Subcutaneous abdominal adipose tissue (tissue), 5 donors: ENCODE measurements around the gene CCNT1.
"Not testable (repeated sequence)": the region's sequence is repeated elsewhere in the genome, so short reads cannot be mapped to it uniquely, and the experiment has no call there.

Source experiments
- H3K27ac ChIP-seq: one replicate; pipeline ENCODE4 v1.7.0; 2013; ENCODE audit warnings: low read depth, mild to moderate bottlenecking, inconsistent platforms, low read length, moderate library complexity
- H3K27me3 ChIP-seq, 5 donors: one replicate each; pipeline ENCODE4 v1.7.0; 2013; ENCODE audit warnings: low read length in 5 of 5, inconsistent platforms in 1 of 5; ENCODE audit not compliant: control insufficient read depth in 5 of 5, insufficient read depth in 4 of 5
- H3K36me3 ChIP-seq, 5 donors: one replicate each; pipeline ENCODE4 v1.7.0; 2013; ENCODE audit warnings: low read length in 5 of 5; ENCODE audit not compliant: control insufficient read depth in 5 of 5, insufficient read depth in 5 of 5
- H3K4me1 ChIP-seq, 5 donors: one replicate each; pipeline ENCODE4 v1.7.0; 2013; ENCODE audit warnings: low read length in 5 of 5, mild to moderate bottlenecking in 3 of 5, moderate library complexity in 1 of 5; ENCODE audit not compliant: control insufficient read depth in 5 of 5, insufficient read depth in 5 of 5
- H3K4me3 ChIP-seq, 5 donors: one replicate each; pipeline ENCODE4 v1.7.0; 2013; ENCODE audit warnings: low read length in 5 of 5, low read depth in 1 of 5
- H3K9ac ChIP-seq, 5 donors: one replicate each; pipeline ENCODE4 v1.7.0; 2013; ENCODE audit warnings: low read length in 5 of 5, mild to moderate bottlenecking in 4 of 5, moderate library complexity in 3 of 5
- H3K9me3 ChIP-seq, 5 donors: one replicate each; pipeline ENCODE4 v1.7.0; 2013; ENCODE audit warnings: low read length in 5 of 5; ENCODE audit not compliant: control insufficient read depth in 5 of 5
- donor health status: healthy.
- donor health status: healthy.
- donor health status: healthy.
- donor health status: healthy.
- donor health status: healthy.

Gene CCNT1

DNA sequence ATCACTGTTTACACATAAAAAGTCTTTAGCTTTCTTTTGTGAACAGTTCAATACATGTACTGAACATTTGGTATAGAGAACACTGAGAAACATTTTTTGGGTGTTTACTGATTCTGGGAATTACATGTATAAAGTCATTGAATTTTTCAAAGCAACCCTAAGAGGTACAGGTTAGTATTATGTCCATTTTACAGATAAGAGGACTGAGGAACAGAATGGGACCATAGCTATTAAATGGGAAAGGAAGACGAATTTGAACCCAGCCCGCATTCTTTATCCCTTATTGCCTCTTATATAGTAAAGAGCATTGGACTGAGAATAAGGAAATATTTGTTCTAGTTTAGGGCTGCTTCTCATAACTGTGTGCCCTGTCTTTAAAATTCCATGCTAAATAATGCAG is 33.6 kb downstream of the CCNT1 start:
- Histone ChIP-seq H3K27me3 (no peaks in the 10 kb centered on the region), H3K9me3 (no peaks in the 10 kb centered on the region), H3K27ac (no peak overlapping the region), H3K4me3 (peak overlapping the region; percentile 72 to 100 (median 99)), H3K4me1 (peaks cover 4 to 44% (median 37%) of the 10 kb centered on the region in 5 donors), H3K36me3 (peaks cover 0 to 14% (median 12%) of the 10 kb centered on the region in 5 donors), H3K9ac (no peak overlapping the region)

DNA sequence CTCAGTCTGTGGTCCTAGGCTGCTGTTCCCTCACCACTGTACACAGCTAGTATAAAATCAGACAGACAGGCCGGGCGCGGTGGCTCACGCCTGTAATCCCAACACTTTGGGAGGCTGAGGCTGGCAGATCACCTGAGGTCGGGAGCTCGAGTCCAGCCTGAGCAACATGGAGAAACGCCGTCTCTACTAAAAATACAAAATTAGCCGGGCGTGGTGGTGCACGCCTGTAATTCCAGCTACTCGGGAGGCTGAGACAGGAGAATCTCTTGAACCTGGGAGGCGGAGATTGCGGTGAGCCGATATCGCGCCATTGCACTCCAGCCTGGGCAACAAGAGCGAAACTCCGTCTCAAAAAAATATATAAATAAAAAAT is 34.0 kb downstream of the CCNT1 start:
- Histone ChIP-seq H3K4me3 (peak overlapping the region; percentile 72 to 100 (median 99)), H3K9ac (peak overlapping the region in 2 of 5 donors; percentile 14 to 75), H3K4me1 (peaks cover 4 to 47% (median 40%) of the 10 kb centered on the region in 5 donors), H3K36me3 (peaks cover 0 to 16% (median 12%) of the 10 kb centered on the region in 5 donors)
- H3K27me3 ChIP-seq, H3K9me3 ChIP-seq, H3K27ac ChIP-seq: not testable (repeated sequence)

DNA sequence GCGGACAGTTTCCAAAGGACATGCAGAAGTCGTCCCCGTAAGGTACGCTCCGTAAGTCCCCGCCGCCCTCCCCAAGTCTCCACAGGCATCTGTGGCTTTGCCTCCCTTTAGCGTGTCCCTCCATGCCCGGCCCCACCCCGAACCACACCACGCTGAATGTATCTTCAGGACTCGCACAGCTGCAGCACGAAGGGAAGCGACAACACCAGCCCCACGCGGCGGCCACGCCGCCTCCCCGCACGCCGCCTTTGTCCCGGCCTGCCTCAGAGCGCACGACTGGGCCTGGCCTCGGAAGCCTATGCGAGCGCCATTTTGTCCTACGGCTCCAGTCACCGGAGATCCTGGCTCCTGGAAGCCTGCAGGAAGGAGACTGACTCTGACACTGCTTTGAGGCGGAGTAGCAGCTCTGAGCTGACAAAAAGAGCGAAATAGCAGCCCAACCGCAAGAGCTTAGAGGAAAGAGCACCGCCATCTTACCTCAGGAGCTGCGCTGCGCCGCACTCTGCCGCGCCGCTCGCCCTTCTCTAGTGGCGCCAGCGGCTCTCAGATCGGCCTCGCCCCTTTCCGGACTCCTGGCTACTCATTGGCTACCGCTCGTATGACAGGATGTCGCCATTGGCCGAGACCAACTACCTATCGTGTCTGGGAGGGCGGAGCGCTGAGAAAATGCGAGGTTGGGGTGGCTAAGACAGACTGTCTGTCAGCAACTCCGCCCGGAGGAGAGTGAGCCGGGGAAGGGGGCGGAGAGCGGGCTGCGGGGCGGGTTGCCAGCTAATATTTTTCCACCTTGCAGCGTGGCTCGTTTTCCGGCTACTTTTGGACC is 34.6 kb downstream of the CCNT1 start, which contains the start of gene KANSL2:
TSS of gene KANSL2 (minus strand) at position 529 of the 823 bp plus-strand sequence. CDS start 606 bp downstream, outside the sequence.
- H3K27me3 ChIP-seq, result no peaks in the 10 kb centered on the region
- H3K36me3 ChIP-seq, result peaks cover 3 to 19% (median 17%) of the 10 kb centered on the region in 5 donors
- peaks cover 4 to 52% (median 44%) of the 10 kb centered on the region in 5 donors for H3K4me1 ChIP-seq
- H3K9ac ChIP-seq, result peak within 1 kb of the TSS; percentile 12 to 94 (median 92)
- peak within 1 kb of the TSS; percentile 88 for H3K27ac ChIP-seq
- no peaks in the 10 kb centered on the region for H3K9me3 ChIP-seq
- H3K4me3 ChIP-seq, result peak within 1 kb of the TSS; percentile 85 to 100 (median 99)

GRCh38 chr12:48681399-48681709 is 35.2 kb downstream of the CCNT1 start:
- Histone ChIP-seq H3K4me3 (peak overlapping the region; percentile 85 to 100 (median 99)), H3K36me3 (peaks cover 3 to 23% (median 17%) of the 10 kb centered on the region in 5 donors), H3K9me3 (no peaks in the 10 kb centered on the region), H3K27ac (peak overlapping the region; percentile 88), H3K27me3 (no peaks in the 10 kb centered on the region), H3K4me1 (peaks cover 4 to 52% (median 44%) of the 10 kb centered on the region in 5 donors), H3K9ac (peak overlapping the region; percentile 12 to 94 (median 92))

DNA sequence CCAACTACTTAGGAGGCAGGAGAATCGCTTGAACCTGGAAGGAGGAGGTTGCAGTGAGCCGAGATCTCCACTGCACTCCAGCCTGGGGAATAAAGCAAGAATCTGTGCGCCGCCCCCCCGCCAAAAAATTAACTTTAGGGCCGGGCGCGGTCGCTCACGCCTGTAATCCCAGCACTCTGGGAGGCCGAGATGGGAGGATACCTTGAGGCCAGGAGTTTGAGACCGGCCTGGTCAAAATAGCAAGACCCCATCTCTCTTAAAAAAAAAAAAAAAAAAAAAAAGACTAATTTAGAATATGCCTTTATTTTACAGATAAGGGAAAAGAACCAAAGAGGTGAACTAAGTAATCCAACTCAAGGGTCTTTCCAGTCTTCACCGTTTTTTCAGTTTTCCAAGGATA is 35.6 kb downstream of the CCNT1 start:
- no peaks in the 10 kb centered on the region for H3K27me3 ChIP-seq
- H3K9me3 ChIP-seq, result no peaks in the 10 kb centered on the region
- peaks cover 4 to 52% (median 44%) of the 10 kb centered on the region in 5 donors for H3K4me1 ChIP-seq
- H3K27ac ChIP-seq, result no peak overlapping the region
- peak overlapping the region; percentile 85 to 100 (median 99) for H3K4me3 ChIP-seq
- H3K9ac ChIP-seq, result peak overlapping the region in 4 of 5 donors; percentile 83 to 94 (median 93)
- peaks cover 3 to 27% (median 22%) of the 10 kb centered on the region in 5 donors for H3K36me3 ChIP-seq

DNA sequence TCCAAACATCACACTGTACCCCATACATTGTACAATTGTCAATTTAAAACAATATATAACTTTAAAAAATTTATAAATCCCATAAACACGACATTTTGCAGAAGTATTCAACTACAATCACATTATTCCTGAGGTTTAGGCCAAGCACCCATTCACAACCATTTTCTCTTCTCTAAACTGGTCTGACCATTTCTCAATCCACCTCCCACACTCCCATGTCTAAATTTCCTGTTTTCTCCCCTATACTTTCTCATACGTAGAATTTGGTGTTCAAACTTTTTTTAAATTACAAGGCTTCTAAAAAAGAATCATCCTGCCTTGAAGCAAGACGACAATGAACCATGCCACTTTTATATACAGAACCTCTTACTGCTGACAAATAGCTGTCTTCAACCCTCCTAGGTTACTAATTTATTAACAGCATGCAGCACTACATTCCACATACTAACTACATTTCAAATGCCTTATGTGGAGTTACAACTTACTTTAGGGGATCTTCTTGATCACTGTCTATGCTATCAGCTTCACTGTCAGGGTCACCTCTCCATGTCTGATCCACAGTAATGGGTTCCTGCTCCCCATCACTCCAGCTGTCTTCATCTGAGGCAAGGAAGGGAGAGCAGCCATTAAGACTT is 37.8 kb downstream of the CCNT1 start:
- Histone ChIP-seq H3K4me3 (no peak overlapping the region), H3K36me3 (peaks cover 3 to 34% (median 27%) of the 10 kb centered on the region in 5 donors), H3K27me3 (no peaks in the 10 kb centered on the region), H3K9ac (peak overlapping the region in 3 of 5 donors; percentile 0 to 53 (median 4)), H3K4me1 (peaks cover 4 to 52% (median 44%) of the 10 kb centered on the region in 5 donors), H3K27ac (no peak overlapping the region), H3K9me3 (no peaks in the 10 kb centered on the region)

DNA sequence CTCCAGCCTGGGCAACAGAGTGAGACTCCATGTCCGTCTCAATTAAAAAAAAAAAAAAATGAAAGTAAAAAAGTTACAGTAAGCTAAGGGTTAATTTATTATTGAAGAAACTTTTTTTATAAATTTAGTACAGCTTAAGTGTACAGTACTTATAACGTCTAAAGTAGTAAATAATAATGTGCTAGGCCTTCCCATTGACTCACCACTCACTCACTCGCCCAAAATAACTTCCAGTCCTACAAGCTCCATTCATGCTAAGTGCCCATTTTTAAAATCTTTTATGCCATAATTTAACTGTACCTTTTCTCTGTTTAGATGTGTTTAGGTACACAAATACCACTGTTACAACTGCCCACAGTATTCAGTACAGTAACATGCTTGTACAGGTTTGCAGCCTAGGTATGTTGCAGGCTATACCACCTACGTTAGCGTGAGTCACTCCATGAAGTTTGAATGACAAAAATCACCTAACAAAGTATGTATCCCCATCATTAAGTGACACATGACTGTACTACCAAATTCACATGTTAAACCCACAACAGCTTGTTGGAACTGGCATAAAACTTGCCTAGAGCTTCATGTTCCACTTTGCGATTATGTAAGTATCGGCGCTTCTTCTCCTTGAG is 45.2 kb downstream of the CCNT1 start:
- H3K9me3 ChIP-seq, result no peaks in the 10 kb centered on the region
- H3K27me3 ChIP-seq, result no peaks in the 10 kb centered on the region
- H3K9ac ChIP-seq, result no peak overlapping the region
- peaks cover 26 to 75% (median 61%) of the 10 kb centered on the region in 5 donors for H3K36me3 ChIP-seq
- no peak overlapping the region for H3K4me3 ChIP-seq
- H3K4me1 ChIP-seq, result no peaks in the 10 kb centered on the region
- no peak overlapping the region for H3K27ac ChIP-seq

- no peak overlapping the region for H3K27ac ChIP-seq
- no peaks in the 10 kb centered on the region for H3K4me1 ChIP-seq
- H3K4me3 ChIP-seq, result no peak overlapping the region
- H3K9me3 ChIP-seq, result no peaks in the 10 kb centered on the region
- no peaks in the 10 kb centered on the region for H3K27me3 ChIP-seq
- peaks cover 30 to 82% (median 58%) of the 10 kb centered on the region in 5 donors for H3K36me3 ChIP-seq
- no peak overlapping the region for H3K9ac ChIP-seq
These were observed 47.5 kb downstream of the CCNT1 start for GRCh38 chr12:48668996-48669395.

DNA sequence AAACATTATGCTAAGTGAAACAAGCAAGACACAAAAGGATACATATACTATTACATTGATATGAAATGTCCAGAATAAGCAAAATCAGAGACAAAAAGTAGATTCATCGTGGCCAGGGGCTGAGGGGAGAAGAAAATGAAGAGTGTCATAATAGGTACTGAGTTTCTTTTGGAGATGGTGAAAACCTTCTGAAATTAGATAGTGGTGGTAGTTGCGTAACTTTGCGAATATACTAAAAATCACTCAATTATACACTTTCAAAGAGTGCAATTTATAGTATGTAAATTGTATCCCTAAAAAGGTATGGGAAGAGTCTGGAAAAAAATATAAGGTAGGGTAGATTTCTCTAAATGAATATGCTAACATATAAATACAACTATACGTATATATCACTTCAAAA is 56.6 kb downstream of the CCNT1 start:
- Histone ChIP-seq H3K4me3 (no peak overlapping the region), H3K4me1 (peaks cover 0 to 9% (median 2%) of the 10 kb centered on the region in 5 donors), H3K27ac (no peak overlapping the region), H3K27me3 (no peaks in the 10 kb centered on the region), H3K9me3 (no peaks in the 10 kb centered on the region), H3K36me3 (peaks cover 19 to 75% (median 54%) of the 10 kb centered on the region in 5 donors), H3K9ac (no peak overlapping the region)
